ENCODE data around the gene SRR.

The SRR gene

DNA sequence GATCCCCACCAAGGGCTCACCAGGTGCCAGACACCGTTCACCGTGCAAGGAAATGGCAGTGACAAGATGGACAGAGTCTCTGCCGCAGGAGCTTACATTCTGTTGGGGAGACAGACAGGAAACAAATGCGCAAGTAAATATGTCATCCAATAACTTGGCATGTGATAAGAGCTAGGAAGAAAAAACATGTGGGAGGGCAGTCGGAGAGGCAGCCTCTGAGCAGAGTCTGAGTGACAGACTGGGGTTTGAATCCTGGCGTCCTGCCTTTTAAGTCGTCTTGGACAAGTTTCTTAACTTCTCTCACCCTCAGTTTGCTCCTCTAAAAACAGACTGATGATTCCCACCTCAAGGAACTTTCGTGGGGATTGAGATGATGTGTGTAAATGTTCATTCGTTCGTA lies 40.8 kb downstream of the SRR start:
- Histone ChIP-seq H3K4me3 (ENCODE audit: low read depth, low read length) (no peak overlapping the region), H3K36me3 (peaks cover 14% of the 10 kb centered on the region), H3K27me3 (ENCODE audit: insufficient read depth, low read depth, severe bottlenecking) (no peaks in the 10 kb centered on the region), H3K27ac (no peak overlapping the region), H3K9me3 (ENCODE audit: severe bottlenecking) (no peaks in the 10 kb centered on the region)
- DNase-seq, result no peak
- TF ChIP-seq CTCF (IDR thresholded peaks at IDR 0.05; ENCODE audit: low read depth, low read length), result no peak

DNA sequence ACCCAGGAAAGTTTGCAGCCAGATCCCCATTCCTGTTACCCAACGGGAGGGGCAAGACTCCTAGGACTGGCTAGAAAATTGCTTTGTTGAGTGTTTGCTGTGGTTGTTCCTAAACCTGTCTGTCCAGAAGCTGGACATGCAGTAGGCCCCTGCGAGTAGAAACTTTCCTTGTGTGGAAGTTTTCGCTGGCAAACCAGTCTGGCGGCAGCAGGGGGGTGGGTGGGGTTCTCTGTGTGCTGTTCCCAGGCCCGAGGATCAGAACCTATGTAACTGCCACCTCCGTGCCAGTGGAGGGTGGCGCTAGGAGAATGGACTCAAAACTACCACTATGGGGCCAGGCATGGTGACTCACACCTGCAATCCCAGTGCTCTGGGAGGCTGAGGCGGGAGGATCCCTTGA lies 42.7 kb downstream of the SRR start:
- Histone ChIP-seq H3K36me3 (peaks cover 12% of the 10 kb centered on the region), H3K27ac (no peak overlapping the region), H3K9me3 (ENCODE audit: severe bottlenecking) (no peaks in the 10 kb centered on the region), H3K4me3 (ENCODE audit: low read depth, low read length) (no peak overlapping the region), H3K27me3 (ENCODE audit: insufficient read depth, low read depth, severe bottlenecking) (no peaks in the 10 kb centered on the region)
- no peak for TF ChIP-seq CTCF (IDR thresholded peaks at IDR 0.05; ENCODE audit: low read depth, low read length)
- DNase-seq, result no peak

- TF ChIP-seq CTCF (IDR thresholded peaks at IDR 0.05; ENCODE audit: low read depth, low read length), result no peak
- Histone ChIP-seq H3K27ac (peak overlapping the region; percentile 77), H3K4me3 (ENCODE audit: low read depth, low read length) (no peak overlapping the region; the same call in 1 of the 2 replicates), H3K36me3 (peaks cover 7% of the 10 kb centered on the region), H3K9me3 (ENCODE audit: severe bottlenecking) (no peaks in the 10 kb centered on the region), H3K27me3 (ENCODE audit: insufficient read depth, low read depth, severe bottlenecking) (no peaks in the 10 kb centered on the region)
- DNase-seq, result peak; percentile 94
Measured at GRCh38 chr17:2347805-2348685, 44.3 kb downstream of the SRR start.

DNA sequence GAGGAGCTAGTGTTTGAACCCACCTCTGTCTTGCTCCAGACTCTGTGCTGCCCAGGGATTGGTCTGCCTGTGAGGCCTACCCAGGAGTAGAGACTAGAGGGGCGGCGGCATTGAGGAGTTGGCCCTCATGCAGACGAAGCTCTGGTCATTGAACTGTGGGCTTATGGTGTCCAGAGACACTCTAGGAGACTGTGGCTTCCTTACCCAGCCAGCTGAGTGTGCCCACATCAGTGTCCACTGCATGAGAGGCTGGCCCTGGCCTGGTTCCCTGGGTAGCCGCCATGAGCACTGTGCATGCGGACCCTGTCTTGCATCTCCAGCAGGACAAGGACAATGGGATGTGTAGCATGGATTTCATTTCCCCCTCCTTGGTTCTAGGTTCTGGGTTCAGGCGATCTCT lies 47.5 kb downstream of the SRR start:
- TF ChIP-seq CTCF (IDR thresholded peaks at IDR 0.05; ENCODE audit: low read depth, low read length), result no peak

GRCh38 chr17:2354311-2354710 lies 50.6 kb downstream of the SRR start:
- DNase-seq, result no peak
- Histone ChIP-seq H3K36me3 (no peaks in the 10 kb centered on the region), H3K27ac (no peak overlapping the region), H3K4me3 (ENCODE audit: low read depth, low read length) (no peak overlapping the region), H3K27me3 (ENCODE audit: insufficient read depth, low read depth, severe bottlenecking) (no peaks in the 10 kb centered on the region), H3K9me3 (ENCODE audit: severe bottlenecking) (no peaks in the 10 kb centered on the region)
- no peak for TF ChIP-seq CTCF (IDR thresholded peaks at IDR 0.05; ENCODE audit: low read depth, low read length)

More for the DNA sequence above, 47.5 kb downstream of the SRR start:
- no peak overlapping the region for H3K4me3 ChIP-seq (ENCODE audit: low read depth, low read length)
- H3K9me3 ChIP-seq (ENCODE audit: severe bottlenecking), result no peaks in the 10 kb centered on the region
- H3K36me3 ChIP-seq, result no peaks in the 10 kb centered on the region
- DNase-seq, result no peak
- no peaks in the 10 kb centered on the region for H3K27me3 ChIP-seq (ENCODE audit: insufficient read depth, low read depth, severe bottlenecking)
- H3K27ac ChIP-seq, result no peak overlapping the region

All from WERI-Rb-1 (cell line).